ENCODE measurements around the gene PRC1. TPM values are rescaled to one million over a fixed set of nuclear protein-coding genes. Genes with fewer than 3 reads are reported as not detected.
A peak's percentile ranks its signal among the peaks of the same experiment; 100 is the strongest.

The PRC1 gene
- total RNA-seq, 1 donor from 2014 or later = 11.8 TPM

- no peaks in the 10 kb centered on the region for H3K79me2 ChIP-seq (ENCODE audit: insufficient read depth, low read length)
- H3K27ac ChIP-seq (ENCODE audit: low read depth, low read length) = no peak overlapping the region
- FAIRE-seq (no peak), DNase-seq (ENCODE audit: low read depth) (no peak)
- no peak overlapping the region for H3K4me3 ChIP-seq (ENCODE audit: insufficient read depth, low read depth, low read length)
- no peaks in the 10 kb centered on the region for H3K9me3 ChIP-seq (ENCODE audit: insufficient read depth, low read depth, low read length)
- H3K36me3 Mint-ChIP-seq (ENCODE audit: low read depth, unreplicated experiment) = peaks cover 28% of the 10 kb centered on the region
- no peak overlapping the region for H3K4me2 ChIP-seq (ENCODE audit: low read length)
- H2AFZ ChIP-seq (ENCODE audit: low read depth, low read length) = no peak overlapping the region
- H3K9me3 Mint-ChIP-seq (ENCODE audit: unreplicated experiment) = no peaks in the 10 kb centered on the region
- H3K4me1 Mint-ChIP-seq (ENCODE audit: low read depth, unreplicated experiment) = peaks cover 17% of the 10 kb centered on the region
- peaks cover 7% of the 10 kb centered on the region for H3K4me1 ChIP-seq (ENCODE audit: insufficient read depth, low read length)
- no peak overlapping the region for H3K9ac ChIP-seq (ENCODE audit: low read length)
- H4K20me1 ChIP-seq (ENCODE audit: insufficient read depth, low read length) = no peaks in the 10 kb centered on the region
- peaks cover 2% of the 10 kb centered on the region for H3K27me3 Mint-ChIP-seq (ENCODE audit: low read depth, unreplicated experiment)
- peaks cover 3% of the 10 kb centered on the region for H3K36me3 ChIP-seq (ENCODE audit: insufficient read depth, low read length)
- no peak overlapping the region for H3K4me3 Mint-ChIP-seq (ENCODE audit: unreplicated experiment)
- TF ChIP-seq, protein P1, sequence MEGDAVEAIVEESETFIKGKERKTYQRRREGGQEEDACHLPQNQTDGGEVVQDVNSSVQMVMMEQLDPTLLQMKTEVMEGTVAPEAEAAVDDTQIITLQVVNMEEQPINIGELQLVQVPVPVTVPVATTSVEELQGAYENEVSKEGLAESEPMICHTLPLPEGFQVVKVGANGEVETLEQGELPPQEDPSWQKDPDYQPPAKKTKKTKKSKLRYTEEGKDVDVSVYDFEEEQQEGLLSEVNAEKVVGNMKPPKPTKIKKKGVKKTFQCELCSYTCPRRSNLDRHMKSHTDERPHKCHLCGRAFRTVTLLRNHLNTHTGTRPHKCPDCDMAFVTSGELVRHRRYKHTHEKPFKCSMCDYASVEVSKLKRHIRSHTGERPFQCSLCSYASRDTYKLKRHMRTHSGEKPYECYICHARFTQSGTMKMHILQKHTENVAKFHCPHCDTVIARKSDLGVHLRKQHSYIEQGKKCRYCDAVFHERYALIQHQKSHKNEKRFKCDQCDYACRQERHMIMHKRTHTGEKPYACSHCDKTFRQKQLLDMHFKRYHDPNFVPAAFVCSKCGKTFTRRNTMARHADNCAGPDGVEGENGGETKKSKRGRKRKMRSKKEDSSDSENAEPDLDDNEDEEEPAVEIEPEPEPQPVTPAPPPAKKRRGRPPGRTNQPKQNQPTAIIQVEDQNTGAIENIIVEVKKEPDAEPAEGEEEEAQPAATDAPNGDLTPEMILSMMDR (IDR thresholded peaks at IDR 0.05; ENCODE audit: insufficient read depth, low read depth, low read length) = no peak
- no peak for TF ChIP-seq EZH2 (IDR thresholded peaks at IDR 0.05; ENCODE audit: insufficient read depth, low read length)
- no peak overlapping the region for H3K27ac Mint-ChIP-seq (ENCODE audit: unreplicated experiment)
- no peaks in the 10 kb centered on the region for H3K27me3 ChIP-seq (ENCODE audit: insufficient read depth, low read length)
Observed at GRCh38 chr15:90917569-90917968, 76.8 kb downstream of the PRC1 start.

DNA sequence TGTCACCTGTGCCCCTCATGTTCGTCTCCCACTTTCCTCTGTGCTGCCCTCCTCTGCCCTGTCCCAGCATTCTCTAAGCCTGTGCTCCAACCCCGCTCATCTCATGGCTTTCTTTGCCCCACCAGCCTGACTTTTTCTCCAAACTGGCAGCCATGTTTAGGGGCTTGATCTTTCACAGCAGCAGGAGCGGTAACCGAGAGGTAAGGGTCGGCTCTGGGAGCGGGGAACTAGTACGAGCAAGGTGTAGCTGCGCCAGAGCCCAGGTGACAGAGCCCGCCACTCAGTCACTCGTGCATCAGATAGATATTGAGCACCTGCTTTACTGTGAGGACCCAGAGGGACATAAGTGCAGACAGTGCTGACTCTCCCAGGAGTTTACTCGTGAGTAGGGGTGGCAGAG lies 77.9 kb downstream of the PRC1 start:
- Mint-ChIP-seq H3K27ac (ENCODE audit: unreplicated experiment) (peak overlapping the region; percentile 59), H3K27me3 (ENCODE audit: low read depth, unreplicated experiment) (peaks cover 2% of the 10 kb centered on the region), H3K36me3 (ENCODE audit: low read depth, unreplicated experiment) (peaks cover 25% of the 10 kb centered on the region), H3K4me1 (ENCODE audit: low read depth, unreplicated experiment) (peaks cover 17% of the 10 kb centered on the region), H3K4me3 (ENCODE audit: unreplicated experiment) (no peak overlapping the region), H3K9me3 (ENCODE audit: unreplicated experiment) (no peaks in the 10 kb centered on the region)
- Histone ChIP-seq H3K27ac (ENCODE audit: low read depth, low read length) (no peak overlapping the region), H3K27me3 (ENCODE audit: insufficient read depth, low read length) (no peaks in the 10 kb centered on the region), H3K9me3 (ENCODE audit: insufficient read depth, low read depth, low read length) (no peaks in the 10 kb centered on the region), H3K36me3 (ENCODE audit: insufficient read depth, low read length) (peaks cover 3% of the 10 kb centered on the region), H3K4me2 (ENCODE audit: low read length) (no peak overlapping the region), H2AFZ (ENCODE audit: low read depth, low read length) (no peak overlapping the region), H3K79me2 (ENCODE audit: insufficient read depth, low read length) (no peaks in the 10 kb centered on the region), H3K4me1 (ENCODE audit: insufficient read depth, low read length) (peaks cover 7% of the 10 kb centered on the region), H4K20me1 (ENCODE audit: insufficient read depth, low read length) (no peaks in the 10 kb centered on the region), H3K4me3 (ENCODE audit: insufficient read depth, low read depth, low read length) (no peak overlapping the region), H3K9ac (ENCODE audit: low read length) (no peak overlapping the region)
- DNase-seq (ENCODE audit: low read depth) (no peak), FAIRE-seq (no peak)
- TF ChIP-seq, protein P1 (IDR thresholded peaks at IDR 0.05; ENCODE audit: insufficient read depth, low read depth, low read length) = no peak
- no peak for TF ChIP-seq EZH2 (IDR thresholded peaks at IDR 0.05; ENCODE audit: insufficient read depth, low read length)

Other genes starting within 250 kb of the PRC1 start
- 122 and 135 TPM in 2 replicates for gene FURIN, start 125.9 kb downstream of the PRC1 start, total RNA-seq
- gene FES, start 110.0 kb downstream of the PRC1 start, total RNA-seq = 4.4 and 7.2 TPM in 2 replicates
- 18.5 and 21.3 TPM in 2 replicates for gene MAN2A2, start 91.2 kb downstream of the PRC1 start, total RNA-seq
- 9.7 and 10.5 TPM in 2 replicates for gene HDDC3, start 62.0 kb downstream of the PRC1 start, total RNA-seq
- 56.2 and 56.6 TPM in 2 replicates for gene UNC45A, start 59.2 kb downstream of the PRC1 start, total RNA-seq
- 6.5 and 6.8 TPM in 2 replicates for gene RCCD1, start 39.7 kb downstream of the PRC1 start, total RNA-seq
- 9.7 and 12.0 TPM in 2 replicates for gene VPS33B, start 28.1 kb upstream of the PRC1 start, total RNA-seq
- gene SV2B, start 105.7 kb upstream of the PRC1 start, total RNA-seq = not detected in 2 replicates

Measured in astrocyte (in vitro differentiated cells and primary cell).